A673 (cell line): ENCODE results near the gene LDB2. TPM values are rescaled to one million over a fixed set of nuclear protein-coding genes. Genes with fewer than 3 reads are reported as not detected.
"Not testable (repeated sequence)": the region's sequence is repeated elsewhere in the genome, so short reads cannot be mapped to it uniquely, and the experiment has no call there.

ENCODE experiments used
- BruUV-seq: library from RNA; stranded (reverse); fragments of 400-500 nt; replicated peaks from 2 replicates; lab custom pipeline; 2021; lab: Mats Ljungman, UMichigan
- CTCF ChIA-PET: fragments of 300-600 bp; sonication (Branson Sonifier 250); formaldehyde crosslinking; loops from one replicate; lab custom pipeline; 2022; ENCODE audit warnings: antibody characterized with exemption; lab: Charles Lee
- POLR2A ChIA-PET: fragments of 300-600 bp; sonication (Branson Sonifier 250); formaldehyde crosslinking; loops from one replicate; lab custom pipeline; 2022; ENCODE audit warnings: antibody characterized with exemption; ENCODE audit not compliant: low non-redundant PET; lab: Charles Lee
- DNase-seq: peaks from one replicate; pipeline ENCODE4 v3.0.0-alpha.2; 2015; ENCODE audit warnings: low spot score
- H3K27ac ChIP-seq: fragments of 200-600 bp; sonication (generic); 2 replicates; pipeline ENCODE4 v1.5.1; 2016; ENCODE audit warnings: mixed run types, low read depth, mild to moderate bottlenecking, mixed read lengths, antibody characterized with exemption, low read length; ENCODE audit not compliant: poor library complexity, severe bottlenecking
- H3K27me3 ChIP-seq: fragments of 200-600 bp; sonication (generic); replicated peaks from 2 replicates; pipeline ENCODE4 v1.6.1; 2017; ENCODE audit warnings: mixed run types, low read depth, mild to moderate bottlenecking, mixed read lengths, antibody characterized with exemption, low read length; ENCODE audit not compliant: insufficient read depth, poor library complexity
- H3K36me3 ChIP-seq: fragments of 200-600 bp; sonication (generic); 2 replicates; pipeline ENCODE4 v1.6.1; 2016; ENCODE audit warnings: mixed run types, mild to moderate bottlenecking, mixed read lengths, antibody characterized with exemption, low read length; ENCODE audit not compliant: insufficient read depth, poor library complexity, severe bottlenecking
- H3K4me1 ChIP-seq: fragments of 200-600 bp; sonication (generic); 2 replicates; pipeline ENCODE4 v1.6.1; 2017; ENCODE audit warnings: mixed run types, mild to moderate bottlenecking, mixed read lengths, antibody characterized with exemption, low read length; ENCODE audit not compliant: insufficient read depth, poor library complexity, severe bottlenecking
- H3K4me3 ChIP-seq: fragments of 200-600 bp; sonication (generic); 2 replicates; pipeline ENCODE4 v1.5.1; 2016; ENCODE audit warnings: low read depth, mixed run types, mild to moderate bottlenecking, mixed read lengths, low read length; ENCODE audit not compliant: poor library complexity, severe bottlenecking
- H3K9me3 ChIP-seq: fragments of 200-600 bp; sonication (generic); 2 replicates; pipeline ENCODE4 v1.6.1; 2016; ENCODE audit warnings: mixed run types, low read depth, mild to moderate bottlenecking, mixed read lengths, antibody characterized with exemption, low read length; ENCODE audit not compliant: poor library complexity, severe bottlenecking
- EZH2 ChIP-seq: fragments of 200-600 bp; sonication (generic); IDR thresholded peaks from 2 replicates; pipeline ENCODE4 v1.6.1; 2017; ENCODE audit warnings: borderline replicate concordance, low read depth, mild to moderate bottlenecking, mixed read lengths, antibody characterized with exemption, low read length; ENCODE audit not compliant: poor library complexity, severe bottlenecking
- intact Hi-C: fragments of 100-400 bp; cut with micrococcal nuclease; formaldehyde crosslinking; loops from one replicate; pipeline ENCODE4 v1.10.0; 2022; ENCODE audit not compliant: unreplicated experiment
- total RNA-seq: library from RNA; stranded (reverse); gene quantifications from 2 replicates; pipeline ENCODE4 v1.2.3, GENCODE V29; 2021
- TF ChIP-seq, protein P1 (sequence below): fragments of 300-800, 200-600 bp; sonication (generic); conservative IDR thresholded peaks from 2 replicates; pipeline ENCODE4 v1.5.1; 2017; ENCODE audit warnings: low read depth, mild to moderate bottlenecking, antibody characterized with exemption, low read length, moderate library complexity, mixed read lengths

LDB2 gene
- total RNA-seq, 1 experiment from 2014 or later = 47.4 TPM

DNA sequence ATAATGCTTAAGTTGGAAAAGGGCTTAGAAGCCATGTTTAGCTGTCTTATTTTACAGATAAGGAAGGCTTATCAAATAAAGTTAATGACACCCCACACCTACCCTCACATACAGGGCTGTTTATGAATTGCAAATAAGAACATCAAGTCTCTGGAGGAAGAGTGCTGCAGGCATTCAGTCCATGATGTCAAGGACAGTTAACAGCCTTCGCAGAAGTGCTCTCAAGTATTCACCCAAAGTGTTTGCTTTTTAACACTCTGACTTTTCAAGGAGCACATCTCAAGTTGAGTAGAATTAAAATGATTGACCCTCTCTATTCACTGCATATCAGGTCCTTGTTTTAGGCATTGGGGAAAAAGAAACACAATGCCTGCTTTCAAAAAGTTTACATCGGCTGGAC, 328.7 kb downstream of the LDB2 start:
- DNase-seq = no peak
- Histone ChIP-seq H3K36me3 (no peaks in the 10 kb centered on the region), H3K4me1 (no peaks in the 10 kb centered on the region), H3K27ac (no peak overlapping the region), H3K27me3 (no peaks in the 10 kb centered on the region), H3K4me3 (no peak overlapping the region), H3K9me3 (no peaks in the 10 kb centered on the region)
- ChIA-PET POLR2A (no interaction called here), CTCF (no interaction called here)
- BruUV-seq = no TSS peak
- intact Hi-C loops = no loop called here
- TF ChIP-seq, protein P1, sequence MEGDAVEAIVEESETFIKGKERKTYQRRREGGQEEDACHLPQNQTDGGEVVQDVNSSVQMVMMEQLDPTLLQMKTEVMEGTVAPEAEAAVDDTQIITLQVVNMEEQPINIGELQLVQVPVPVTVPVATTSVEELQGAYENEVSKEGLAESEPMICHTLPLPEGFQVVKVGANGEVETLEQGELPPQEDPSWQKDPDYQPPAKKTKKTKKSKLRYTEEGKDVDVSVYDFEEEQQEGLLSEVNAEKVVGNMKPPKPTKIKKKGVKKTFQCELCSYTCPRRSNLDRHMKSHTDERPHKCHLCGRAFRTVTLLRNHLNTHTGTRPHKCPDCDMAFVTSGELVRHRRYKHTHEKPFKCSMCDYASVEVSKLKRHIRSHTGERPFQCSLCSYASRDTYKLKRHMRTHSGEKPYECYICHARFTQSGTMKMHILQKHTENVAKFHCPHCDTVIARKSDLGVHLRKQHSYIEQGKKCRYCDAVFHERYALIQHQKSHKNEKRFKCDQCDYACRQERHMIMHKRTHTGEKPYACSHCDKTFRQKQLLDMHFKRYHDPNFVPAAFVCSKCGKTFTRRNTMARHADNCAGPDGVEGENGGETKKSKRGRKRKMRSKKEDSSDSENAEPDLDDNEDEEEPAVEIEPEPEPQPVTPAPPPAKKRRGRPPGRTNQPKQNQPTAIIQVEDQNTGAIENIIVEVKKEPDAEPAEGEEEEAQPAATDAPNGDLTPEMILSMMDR = no peak
- no peak for TF ChIP-seq EZH2

DNA sequence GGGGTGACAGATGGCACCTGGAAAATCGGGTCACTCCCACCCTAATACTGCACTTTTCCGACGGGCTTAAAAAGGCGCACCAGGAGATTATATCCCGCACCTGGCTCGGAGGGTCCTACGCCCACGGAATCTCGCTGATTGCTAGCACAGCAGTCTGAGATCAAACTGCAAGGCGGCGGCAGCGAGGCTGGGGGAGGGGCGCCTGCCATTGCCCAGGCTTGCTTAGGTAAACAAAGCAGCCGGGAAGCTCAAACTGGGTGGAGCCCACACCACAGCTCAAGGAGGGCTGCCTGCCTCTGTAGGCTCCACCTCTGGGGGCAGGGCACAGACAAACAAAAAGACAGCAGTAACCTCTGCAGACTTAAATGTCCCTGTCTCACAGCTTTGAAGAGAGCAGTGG, 341.1 kb downstream of the LDB2 start:
- DNase-seq, H3K9me3 ChIP-seq, CTCF ChIA-PET, H3K27ac ChIP-seq, H3K36me3 ChIP-seq, H3K4me1 ChIP-seq, POLR2A ChIA-PET, H3K27me3 ChIP-seq, intact Hi-C loops, BruUV-seq, H3K4me3 ChIP-seq: not testable (repeated sequence)

DNA sequence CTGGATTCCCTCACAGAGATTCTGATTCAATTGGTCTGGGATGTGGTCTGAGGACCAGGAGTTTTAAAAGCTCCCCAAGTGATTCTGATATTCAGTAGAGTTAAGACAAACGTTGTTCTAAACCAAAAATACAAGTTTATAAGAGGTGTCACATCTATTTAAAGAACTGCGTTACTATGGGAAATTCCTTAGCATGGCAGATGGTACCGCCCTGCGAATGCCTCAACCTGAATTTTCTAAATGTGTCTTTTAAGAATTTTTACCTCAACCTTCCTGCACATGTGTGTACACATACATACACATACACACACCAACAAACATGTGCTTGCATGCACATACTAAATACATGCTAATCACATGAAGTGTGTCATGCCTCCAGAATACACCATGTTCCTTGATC, 343.3 kb downstream of the LDB2 start:
- ChIA-PET POLR2A (no interaction called here), CTCF (no interaction called here)
- no peaks in the 10 kb centered on the region for H3K4me1 ChIP-seq
- H3K9me3 ChIP-seq = no peaks in the 10 kb centered on the region
- intact Hi-C loops = no loop called here
- no peaks in the 10 kb centered on the region for H3K27me3 ChIP-seq
- H3K4me3 ChIP-seq = no peak overlapping the region
- TF ChIP-seq, protein P1 = no peak
- TF ChIP-seq EZH2 = no peak
- DNase-seq = no peak
- BruUV-seq = no TSS peak
- no peak overlapping the region for H3K27ac ChIP-seq
- no peaks in the 10 kb centered on the region for H3K36me3 ChIP-seq

DNA sequence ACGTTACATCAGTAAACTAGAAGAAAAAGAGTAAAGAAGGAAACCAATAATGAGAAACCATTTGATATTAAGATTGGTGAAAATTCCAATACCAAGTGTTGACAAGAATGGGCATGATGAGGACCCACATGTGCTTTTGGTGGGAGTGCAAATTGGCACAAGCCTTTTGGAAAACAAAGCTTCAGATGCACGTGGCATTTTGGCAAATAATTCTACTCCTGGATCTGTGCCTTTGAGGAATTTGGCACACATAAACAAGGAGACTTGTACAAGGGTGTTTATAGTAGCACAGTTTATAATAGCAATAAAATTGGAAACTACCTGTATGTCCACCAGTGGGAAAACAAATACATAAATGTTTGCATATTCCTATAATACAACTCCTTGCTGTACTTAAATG, 347.9 kb downstream of the LDB2 start:
- H3K27me3 ChIP-seq = no peaks in the 10 kb centered on the region
- BruUV-seq = no TSS peak
- DNase-seq = no peak
- CTCF ChIA-PET = no interaction called here
- no peaks in the 10 kb centered on the region for H3K36me3 ChIP-seq
- no peaks in the 10 kb centered on the region for H3K4me1 ChIP-seq
- H3K9me3 ChIP-seq = no peaks in the 10 kb centered on the region
- H3K4me3 ChIP-seq = no peak overlapping the region
- TF ChIP-seq, protein P1 = no peak
- TF ChIP-seq EZH2 = no peak
- no peak overlapping the region for H3K27ac ChIP-seq
- POLR2A ChIA-PET = no interaction called here
- intact Hi-C loops = no loop called here
